HCT116 (cell line): ENCODE results near the gene GSTO2. TPM values are rescaled to one million over a fixed set of nuclear protein-coding genes. Genes with fewer than 3 reads are reported as not detected.

Experiments used
- ATAC-seq: fragments of 200-7000 bp; cut with Tn5 transposase; 2 replicates; pipeline ENCODE4 v1.9.1; 2020; ENCODE audit warnings: mild to moderate bottlenecking, moderate library complexity
- BruUV-seq: library from RNA; stranded (reverse); fragments of 400-500 nt; replicated peaks from 2 replicates; lab custom pipeline; 2021; lab: Mats Ljungman, UMichigan
- CTCF ChIA-PET: fragments of 300-600 bp; sonication (Branson Sonifier 250); formaldehyde crosslinking; loops from one replicate; lab custom pipeline; 2021; ENCODE audit warnings: antibody characterized with exemption; lab: Charles Lee
- POLR2A ChIA-PET: fragments of 300-600, 350-600 bp; sonication (Branson Sonifier 250); formaldehyde crosslinking; loops from one replicate; lab custom pipeline; 2021; ENCODE audit warnings: antibody characterized with exemption; lab: Charles Lee
- RAD21 ChIA-PET, 2 experiments: fragments of 300-600 bp; sonication (Branson Sonifier 250); formaldehyde crosslinking; loops; one replicate each; lab custom pipeline; 2023; ENCODE audit warnings: low total read pairs in 2 of 2; ENCODE audit not compliant: uncharacterized antibody in 2 of 2, unreplicated experiment in 2 of 2, low non-redundant PET in 1 of 2; lab: Charles Lee
- DNase-seq: peaks from one replicate; pipeline ENCODE4 v3.0.0-alpha.2; 2010; ENCODE audit warnings: low read depth, low spot score
- H2AFZ ChIP-seq: fragments of 200-600 bp; shearing (Covaris generic), sonication (generic); 2 replicates; pipeline ENCODE4 v1.6.1; 2017; ENCODE audit warnings: low read depth, mixed run types, mixed read lengths, antibody characterized with exemption, low read length; ENCODE audit not compliant: poor library complexity, severe bottlenecking
- H3K27ac ChIP-seq: 2 replicates; pipeline ENCODE4 v1.5.1; 2012; ENCODE audit warnings: low read depth, low read length
- H3K27me3 ChIP-seq: fragments of 200-600 bp; sonication (generic); 2 replicates; pipeline ENCODE4 v1.6.1; 2016; ENCODE audit warnings: mixed run types, low read length, mixed read lengths; ENCODE audit not compliant: insufficient read depth
- H3K36me3 ChIP-seq, 2 experiments: fragments of 200-500 bp in 1 of 2; fragments of 200-600 bp in 1 of 2; sonication (Bioruptor generic) in 1 of 2; sonication (generic) in 1 of 2; 2 replicates each; pipeline versions ENCODE4 v1.5.1 to v1.6.1; 2014 to 2016; ENCODE audit warnings: low read length in 2 of 2, inconsistent platforms in 1 of 2, mixed read lengths in 1 of 2, mixed run types in 1 of 2; ENCODE audit not compliant: insufficient read depth in 2 of 2, control insufficient read depth in 1 of 2
- H3K4me1 ChIP-seq, 2 experiments: fragments of 200-600 bp in 1 of 2; sonication (generic) in 1 of 2; 2 replicates each; pipeline versions ENCODE4 v1.5.1 to v1.6.1; 2012 to 2017; ENCODE audit warnings: low read length in 2 of 2, inconsistent platforms in 1 of 2, mild to moderate bottlenecking in 1 of 2, mixed read lengths in 1 of 2, mixed run types in 1 of 2, moderate library complexity in 1 of 2; ENCODE audit not compliant: insufficient read depth in 2 of 2, control insufficient read depth in 1 of 2
- H3K4me2 ChIP-seq: fragments of 200-600 bp; sonication (generic); 2 replicates; pipeline ENCODE4 v1.6.1; 2017; ENCODE audit warnings: mixed run types, low read length, mixed read lengths
- H3K4me3 ChIP-seq, 2 experiments: fragments of 200-600 bp in 1 of 2; sonication (generic) in 1 of 2; replicated peaks in 1 of 2; 2 replicates each; pipeline ENCODE4 v1.5.1; 2011 to 2016; ENCODE audit warnings: low read length in 2 of 2, control low read depth in 1 of 2, low read depth in 1 of 2, mild to moderate bottlenecking in 1 of 2, mixed read lengths in 1 of 2, mixed run types in 1 of 2
- H3K79me2 ChIP-seq: fragments of 200-600 bp; sonication (generic); 2 replicates; pipeline ENCODE4 v1.6.1; 2017; ENCODE audit warnings: mild to moderate bottlenecking, mixed run types, low read length, moderate library complexity, mixed read lengths; ENCODE audit not compliant: insufficient read depth
- H3K9ac ChIP-seq: fragments of 200-600 bp; sonication (generic); 2 replicates; pipeline ENCODE4 v1.6.1; 2016; ENCODE audit warnings: low read length, mixed read lengths
- H3K9me2 ChIP-seq: fragments of 200-600 bp; sonication (generic), shearing (Covaris generic); 2 replicates; pipeline ENCODE4 v1.6.1; 2017; ENCODE audit warnings: mixed run types, mild to moderate bottlenecking, moderate library complexity; ENCODE audit not compliant: insufficient read depth
- H3K9me3 ChIP-seq, 2 experiments: fragments of 200-500 bp in 1 of 2; fragments of 200-600 bp in 1 of 2; sonication (Bioruptor generic) in 1 of 2; sonication (generic) in 1 of 2; 2 replicates each; pipeline ENCODE4 v1.6.1; 2014 to 2017; ENCODE audit warnings: low read length in 2 of 2, mixed read lengths in 2 of 2, inconsistent platforms in 1 of 2, low read depth in 1 of 2, mild to moderate bottlenecking in 1 of 2, mixed run types in 1 of 2, moderate library complexity in 1 of 2; ENCODE audit not compliant: control insufficient read depth in 1 of 2, insufficient read depth in 1 of 2
- H4K20me1 ChIP-seq: fragments of 200-600 bp; sonication (generic), shearing (Covaris generic); 2 replicates; pipeline ENCODE4 v1.6.1; 2017; ENCODE audit warnings: mixed run types, mild to moderate bottlenecking, moderate library complexity; ENCODE audit not compliant: insufficient read depth
- ATF3 ChIP-seq: IDR thresholded peaks from 2 replicates; pipeline ENCODE4 v1.6.1; 2012
- EGR1 ChIP-seq: IDR thresholded peaks from 2 replicates; pipeline ENCODE4 v1.6.1; 2012; ENCODE audit warnings: low read depth
- EZH2phosphoT487 ChIP-seq: fragments of 200-600 bp; IDR thresholded peaks from 2 replicates; pipeline ENCODE4 v1.6.1; 2018; ENCODE audit warnings: antibody characterized with exemption, borderline replicate concordance
- JUND ChIP-seq: IDR thresholded peaks from 2 replicates; pipeline ENCODE4 v1.6.1; 2012
- MAX ChIP-seq: IDR thresholded peaks from 2 replicates; pipeline ENCODE4 v1.6.1; 2012
- POLR2A ChIP-seq: IDR thresholded peaks from 2 replicates; pipeline ENCODE4 v1.7.0; 2011; ENCODE audit warnings: borderline replicate concordance; ENCODE audit not compliant: insufficient read depth, insufficient read length; ENCODE audit errors: extremely low read depth
- SP1 ChIP-seq: IDR thresholded peaks from 2 replicates; pipeline ENCODE4 v1.6.1; 2012; ENCODE audit warnings: low read depth
- TCF7L2 ChIP-seq: IDR thresholded peaks from 2 replicates; pipeline ENCODE4 v1.7.0; 2011; ENCODE audit warnings: borderline replicate concordance, inconsistent platforms; ENCODE audit not compliant: insufficient read depth, insufficient read length; ENCODE audit errors: extremely low read depth
- YY1 ChIP-seq: IDR thresholded peaks from 2 replicates; pipeline ENCODE4 v1.6.1; 2011; ENCODE audit warnings: low read length, low read depth, moderate library complexity, mild to moderate bottlenecking; ENCODE audit not compliant: insufficient replicate concordance; ENCODE audit errors: extremely low read depth
- ZBTB33 ChIP-seq: IDR thresholded peaks from 2 replicates; pipeline ENCODE4 v1.6.1; 2011; ENCODE audit warnings: mild to moderate bottlenecking, low read length, moderate library complexity; ENCODE audit not compliant: insufficient replicate concordance; ENCODE audit errors: extremely low read depth
- ZNF274 ChIP-seq: fragments of 200-500 bp; sonication (Bioruptor generic); IDR thresholded peaks from 2 replicates; pipeline ENCODE4 v1.6.1; 2014; ENCODE audit warnings: mild to moderate bottlenecking, low read depth, low read length, inconsistent platforms
- intact Hi-C: fragments of 100-400 bp; cut with micrococcal nuclease; formaldehyde crosslinking; loops from 2 replicates; pipeline ENCODE4 v1.10.0; 2022
- total RNA-seq: library from RNA; stranded (reverse); gene quantifications from one replicate; pipeline ENCODE4 v1.2.1, GENCODE V29; 2021; ENCODE audit not compliant: unreplicated experiment

The GSTO2 gene
- total RNA-seq, 1 experiment from 2014 or later, result 115 TPM

- Histone ChIP-seq H3K9ac (no peak overlapping the region), H3K4me3 (no peak overlapping the region), H3K27me3 (no peaks in the 10 kb centered on the region), H3K9me3 (no peaks in the 10 kb centered on the region), H3K4me1 (peaks cover 3 to 5% of the 10 kb centered on the region in 2 experiments; a peak in 3 of 4 replicates), H2AFZ (no peak overlapping the region), H3K9me2 (no peaks in the 10 kb centered on the region), H3K79me2 (peaks cover 62% of the 10 kb centered on the region), H4K20me1 (peaks cover 15% of the 10 kb centered on the region; the same call in 1 of the 2 replicates), H3K36me3 (peaks cover 21 to 28% of the 10 kb centered on the region in 2 experiments), H3K4me2 (no peak overlapping the region), H3K27ac (no peak overlapping the region)
- ChIA-PET CTCF (interaction anchor here (9.9 kb wide), 1 partner anchor 13 kb away, joined by 96 read pairs; no protein-coding TSS in a partner anchor), POLR2A (interaction anchor here (0.9 kb wide), 1 partner anchor 49 kb away, joined by 3 read pairs; no protein-coding TSS in a partner anchor), RAD21 (no interaction called here)
- no peak for TF ChIP-seq ATF3
- no peak for TF ChIP-seq MAX
- TF ChIP-seq ZNF274, result no peak
- no peak for TF ChIP-seq ZBTB33
- TF ChIP-seq SP1, result no peak
- no peak for TF ChIP-seq POLR2A
- TF ChIP-seq TCF7L2, result no peak
- no peak for TF ChIP-seq YY1
- no peak for TF ChIP-seq EZH2phosphoT487
- no peak for TF ChIP-seq EGR1
- TF ChIP-seq JUND, result no peak
- intact Hi-C loops, result no loop called here
- DNase-seq, result no peak
- no TSS peak for BruUV-seq
- no peak for ATAC-seq
Observed at GRCh38 chr10:104288355-104288754, 19.4 kb downstream of the GSTO2 start.
